MM.1S (cell line): ENCODE measurements around the gene FGFBP3.

Experiments used
- DNase-seq: peaks from one replicate; pipeline ENCODE4 v3.0.0-alpha.2; 2015
- H2AFZ ChIP-seq: fragments of 300-600 bp; sonication (generic); 2 replicates; pipeline ENCODE4 v1.6.0; 2016; ENCODE audit warnings: antibody characterized with exemption, low read length
- H3F3A ChIP-seq: fragments of 300-600 bp; sonication (generic); 2 replicates; pipeline ENCODE4 v1.6.1; 2016; ENCODE audit warnings: mild to moderate bottlenecking, antibody characterized with exemption, low read length, moderate library complexity, mixed read lengths; ENCODE audit not compliant: insufficient read depth
- H3K27ac ChIP-seq: fragments of 300-600 bp; sonication (generic); 2 replicates; pipeline ENCODE4 v1.5.1; 2016; ENCODE audit warnings: mild to moderate bottlenecking, low read length
- H3K27me3 ChIP-seq: fragments of 300-600 bp; sonication (generic); replicated peaks from 2 replicates; pipeline ENCODE4 v1.6.0; 2016; ENCODE audit warnings: low read length; ENCODE audit not compliant: insufficient read depth
- H3K36me3 ChIP-seq: fragments of 300-600 bp; sonication (generic); replicated peaks from 2 replicates; pipeline ENCODE4 v1.6.1; 2016; ENCODE audit warnings: mild to moderate bottlenecking, low read length, mixed read lengths; ENCODE audit not compliant: insufficient read depth
- H3K4me1 ChIP-seq: fragments of 300-600 bp; sonication (generic); 2 replicates; pipeline ENCODE4 v1.6.1; 2016; ENCODE audit warnings: low read length, mixed read lengths
- H3K4me2 ChIP-seq: fragments of 300-600 bp; sonication (generic); 2 replicates; pipeline ENCODE4 v1.6.0; 2016; ENCODE audit warnings: low read depth, low read length
- H3K4me3 ChIP-seq: fragments of 300-600 bp; sonication (generic); 2 replicates; pipeline ENCODE4 v1.5.1; 2016; ENCODE audit warnings: low read length, mixed read lengths
- H3K79me2 ChIP-seq: fragments of 300-600 bp; sonication (generic); 2 replicates; pipeline ENCODE4 v1.6.1; 2016; ENCODE audit warnings: mixed run types, low read length, mixed read lengths
- H3K9ac ChIP-seq: fragments of 300-600 bp; sonication (generic); 2 replicates; pipeline ENCODE4 v1.6.1; 2016; ENCODE audit warnings: low read length, mixed read lengths
- H3K9me2 ChIP-seq: fragments of 300-600 bp; sonication (generic); replicated peaks from 2 replicates; pipeline ENCODE4 v1.6.1; 2016; ENCODE audit warnings: mild to moderate bottlenecking, low read length, mixed read lengths; ENCODE audit not compliant: insufficient read depth
- H3K9me3 ChIP-seq: fragments of 300-600 bp; sonication (generic); replicated peaks from 2 replicates; pipeline ENCODE4 v1.6.1; 2016; ENCODE audit warnings: mild to moderate bottlenecking, low read length, mixed read lengths; ENCODE audit not compliant: insufficient read depth
- H4K20me1 ChIP-seq: fragments of 300-600 bp; sonication (generic); 2 replicates; pipeline ENCODE4 v1.6.1; 2016; ENCODE audit warnings: mild to moderate bottlenecking, low read length, moderate library complexity, mixed read lengths; ENCODE audit not compliant: insufficient read depth
- CTCF ChIP-seq: fragments of 300-600 bp; sonication (generic); IDR thresholded peaks from 2 replicates; pipeline ENCODE4 v1.5.1; 2016; ENCODE audit warnings: antibody characterized with exemption, low read length, mixed read lengths
- EZH2 ChIP-seq: fragments of 300-600 bp; sonication (generic); optimal IDR thresholded peaks from 2 replicates; pipeline ENCODE3; 2017; ENCODE audit warnings: low read depth, mild to moderate bottlenecking, antibody characterized with exemption, low read length, mixed read lengths
- EZH2phosphoT487 ChIP-seq: fragments of 300-600 bp; sonication (generic); IDR thresholded peaks from 2 replicates; pipeline ENCODE4 v1.6.1; 2018; ENCODE audit warnings: antibody characterized with exemption, low read length

Gene FGFBP3

GRCh38 chr10:91930939-91931338 is 21.7 kb upstream of the FGFBP3 start:
- Histone ChIP-seq H3K27me3 (no peaks in the 10 kb centered on the region), H3K9me3 (no peaks in the 10 kb centered on the region), H3K4me1 (peaks cover 4% of the 10 kb centered on the region; the same call in 1 of the 2 replicates), H3K9me2 (no peaks in the 10 kb centered on the region), H4K20me1 (peaks cover 38% of the 10 kb centered on the region), H3K4me3 (no peak overlapping the region), H3K27ac (no peak overlapping the region), H3K4me2 (no peak overlapping the region), H3K36me3 (no peaks in the 10 kb centered on the region), H2AFZ (no peak overlapping the region), H3F3A (no peaks in the 10 kb centered on the region), H3K79me2 (peaks cover 100% of the 10 kb centered on the region), H3K9ac (no peak overlapping the region)
- DNase-seq = no peak
- TF ChIP-seq EZH2phosphoT487 (no peak), CTCF (no peak), EZH2 (no peak)

DNA sequence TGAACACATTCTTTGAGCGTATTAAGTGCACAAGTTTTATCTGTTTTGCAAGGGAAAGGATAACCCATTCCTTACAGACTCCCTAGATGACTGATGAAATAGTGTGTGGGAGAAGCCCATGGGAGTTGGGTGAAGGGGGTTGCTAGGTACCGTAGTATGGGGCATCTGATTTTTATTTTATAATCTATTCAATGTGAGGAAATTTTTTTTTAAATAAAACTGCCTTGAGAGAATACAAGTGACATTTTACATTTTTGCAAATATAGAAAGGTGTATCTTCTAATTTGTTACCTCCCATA is 15.7 kb upstream of the FGFBP3 start:
- DNase-seq = no peak

GRCh38 chr10:91924212-91925021 is 15.1 kb upstream of the FGFBP3 start:
- Histone ChIP-seq H3K27me3 (no peaks in the 10 kb centered on the region), H3K4me1 (peaks cover 10% of the 10 kb centered on the region; the same call in 1 of the 2 replicates), H3K9ac (peak overlapping the region; percentile 89), H3K9me3 (no peaks in the 10 kb centered on the region), H3K79me2 (peaks cover 60% of the 10 kb centered on the region), H3F3A (peaks cover 12% of the 10 kb centered on the region; the same call in 1 of the 2 replicates), H3K9me2 (no peaks in the 10 kb centered on the region), H3K36me3 (no peaks in the 10 kb centered on the region), H3K4me3 (peak overlapping the region; percentile 89), H4K20me1 (peaks cover 19% of the 10 kb centered on the region), H3K27ac (peak overlapping the region; percentile 92), H2AFZ (peak overlapping the region; percentile 80), H3K4me2 (peak overlapping the region; percentile 75)
- TF ChIP-seq CTCF (no peak), EZH2 (no peak), EZH2phosphoT487 (no peak)
- peak; percentile 12 for DNase-seq

More for the DNA sequence above, 15.7 kb upstream of the FGFBP3 start:
- Histone ChIP-seq H3K4me2 (peak overlapping the region; percentile 75), H2AFZ (no peak overlapping the region), H3K9ac (peak overlapping the region; percentile 89; the same call in 1 of the 2 replicates), H3K4me1 (peaks cover 10% of the 10 kb centered on the region; the same call in 1 of the 2 replicates), H4K20me1 (peaks cover 19% of the 10 kb centered on the region), H3K4me3 (peak overlapping the region; percentile 89), H3K36me3 (no peaks in the 10 kb centered on the region), H3K27ac (no peak overlapping the region), H3K79me2 (peaks cover 65% of the 10 kb centered on the region), H3K27me3 (no peaks in the 10 kb centered on the region), H3F3A (peaks cover 12% of the 10 kb centered on the region; the same call in 1 of the 2 replicates), H3K9me3 (no peaks in the 10 kb centered on the region), H3K9me2 (no peaks in the 10 kb centered on the region)
- TF ChIP-seq EZH2 = no peak
- no peak for TF ChIP-seq EZH2phosphoT487
- TF ChIP-seq CTCF = no peak
